HG02943 (cell line): ENCODE data around the gene SDK2.

Experiments
- ATAC-seq: cut with Tn5 transposase; IDR thresholded peaks from one replicate; pipeline ENCODE4 v1.9.1; 2021; ENCODE audit warnings: mild to moderate bottlenecking, low read depth, moderate library complexity; ENCODE audit not compliant: unreplicated experiment

SDK2 gene

GRCh38 chr17:73652886-73653480 is 8.7 kb upstream of the SDK2 start:
- ATAC-seq: no peak

GRCh38 chr17:73650617-73651200 is 6.5 kb upstream of the SDK2 start:
- no peak for ATAC-seq

- ATAC-seq: no peak
These were observed 5.9 kb upstream of the SDK2 start for GRCh38 chr17:73650140-73650539.

- ATAC-seq: no peak
These were observed 4.7 kb upstream of the SDK2 start for GRCh38 chr17:73648974-73649373.

GRCh38 chr17:73648543-73648820 is 4.2 kb upstream of the SDK2 start:
- no peak for ATAC-seq

- ATAC-seq: no peak
These were observed 3.7 kb upstream of the SDK2 start for GRCh38 chr17:73647772-73648542.

- no peak for ATAC-seq
These were observed 3.1 kb upstream of the SDK2 start for GRCh38 chr17:73647301-73647695.

GRCh38 chr17:73646409-73647300 is 2.4 kb upstream of the SDK2 start:
- ATAC-seq: no peak

- ATAC-seq: no peak
These were observed 1.0 kb upstream of the SDK2 start for GRCh38 chr17:73645050-73645871.

- ATAC-seq: no peak
These were observed 447 bp downstream of the SDK2 start for GRCh38 chr17:73643852-73644144.

GRCh38 chr17:73643001-73643851 is 1.0 kb downstream of the SDK2 start:
- no peak for ATAC-seq

GRCh38 chr17:73642659-73643000 is 1.6 kb downstream of the SDK2 start:
- no peak for ATAC-seq

GRCh38 chr17:73641826-73642600 is 2.2 kb downstream of the SDK2 start:
- ATAC-seq: no peak

- ATAC-seq: no peak
These were observed 3.6 kb downstream of the SDK2 start for GRCh38 chr17:73640691-73641090.

GRCh38 chr17:73639932-73640331 is 4.3 kb downstream of the SDK2 start:
- ATAC-seq: no peak

GRCh38 chr17:73639322-73639721 is 4.9 kb downstream of the SDK2 start:
- no peak for ATAC-seq

- ATAC-seq: no peak
These were observed 5.7 kb downstream of the SDK2 start for GRCh38 chr17:73638556-73638955.

- no peak for ATAC-seq
These were observed 6.4 kb downstream of the SDK2 start for GRCh38 chr17:73637866-73638265.
